ENCODE results near the gene ERGIC1. TPM values are rescaled to one million over a fixed set of nuclear protein-coding genes. Genes with fewer than 3 reads are reported as not detected.

The ERGIC1 gene
- total RNA-seq, 1 donor from 2014 or later = 79.4 TPM

DNA sequence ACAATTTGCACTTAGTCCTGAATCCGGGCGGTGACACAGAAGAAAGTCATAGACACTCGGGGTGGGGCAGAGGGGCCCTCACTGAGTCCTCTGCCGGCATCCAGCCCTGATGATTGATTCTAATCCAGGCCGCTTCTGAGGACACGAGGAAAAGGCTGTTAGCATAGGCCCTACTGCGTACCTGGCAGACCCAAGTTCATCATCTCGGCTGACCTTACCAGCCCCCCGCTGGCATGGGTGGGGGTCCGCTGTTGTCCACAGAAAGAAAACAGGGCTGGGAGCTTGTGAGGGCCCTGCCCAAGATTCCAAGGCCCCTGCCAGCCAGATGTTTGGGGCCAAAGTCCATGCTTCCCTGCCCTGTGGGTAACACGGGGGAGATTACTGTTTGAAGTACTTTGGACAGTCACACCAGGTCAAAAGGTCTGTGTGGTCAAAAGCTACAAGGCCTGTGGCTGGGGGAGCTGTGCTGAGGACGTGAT is 24.5 kb downstream of the ERGIC1 start:
- H3K9me3 ChIP-seq (replicated peaks) = no peaks in the 10 kb centered on the region
- peaks cover 94% of the 10 kb centered on the region for H3K4me1 ChIP-seq
- no peak overlapping the region for H3K4me3 ChIP-seq
- TF ChIP-seq, protein P1, sequence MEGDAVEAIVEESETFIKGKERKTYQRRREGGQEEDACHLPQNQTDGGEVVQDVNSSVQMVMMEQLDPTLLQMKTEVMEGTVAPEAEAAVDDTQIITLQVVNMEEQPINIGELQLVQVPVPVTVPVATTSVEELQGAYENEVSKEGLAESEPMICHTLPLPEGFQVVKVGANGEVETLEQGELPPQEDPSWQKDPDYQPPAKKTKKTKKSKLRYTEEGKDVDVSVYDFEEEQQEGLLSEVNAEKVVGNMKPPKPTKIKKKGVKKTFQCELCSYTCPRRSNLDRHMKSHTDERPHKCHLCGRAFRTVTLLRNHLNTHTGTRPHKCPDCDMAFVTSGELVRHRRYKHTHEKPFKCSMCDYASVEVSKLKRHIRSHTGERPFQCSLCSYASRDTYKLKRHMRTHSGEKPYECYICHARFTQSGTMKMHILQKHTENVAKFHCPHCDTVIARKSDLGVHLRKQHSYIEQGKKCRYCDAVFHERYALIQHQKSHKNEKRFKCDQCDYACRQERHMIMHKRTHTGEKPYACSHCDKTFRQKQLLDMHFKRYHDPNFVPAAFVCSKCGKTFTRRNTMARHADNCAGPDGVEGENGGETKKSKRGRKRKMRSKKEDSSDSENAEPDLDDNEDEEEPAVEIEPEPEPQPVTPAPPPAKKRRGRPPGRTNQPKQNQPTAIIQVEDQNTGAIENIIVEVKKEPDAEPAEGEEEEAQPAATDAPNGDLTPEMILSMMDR (IDR thresholded peaks at IDR 0.05; ENCODE audit: borderline replicate concordance) = no peak
- no peak for DNase-seq
- intact Hi-C loops (cut with micrococcal nuclease) = loop anchor here (10.0 kb wide), 1 partner anchor 46 kb away; no protein-coding TSS in a partner anchor
- H3K27me3 ChIP-seq (ENCODE audit: low read depth) = no peaks in the 10 kb centered on the region
- peak overlapping the region; percentile 96 for H3K27ac ChIP-seq (replicated peaks)
- no peaks in the 10 kb centered on the region for H3K36me3 ChIP-seq

DNA sequence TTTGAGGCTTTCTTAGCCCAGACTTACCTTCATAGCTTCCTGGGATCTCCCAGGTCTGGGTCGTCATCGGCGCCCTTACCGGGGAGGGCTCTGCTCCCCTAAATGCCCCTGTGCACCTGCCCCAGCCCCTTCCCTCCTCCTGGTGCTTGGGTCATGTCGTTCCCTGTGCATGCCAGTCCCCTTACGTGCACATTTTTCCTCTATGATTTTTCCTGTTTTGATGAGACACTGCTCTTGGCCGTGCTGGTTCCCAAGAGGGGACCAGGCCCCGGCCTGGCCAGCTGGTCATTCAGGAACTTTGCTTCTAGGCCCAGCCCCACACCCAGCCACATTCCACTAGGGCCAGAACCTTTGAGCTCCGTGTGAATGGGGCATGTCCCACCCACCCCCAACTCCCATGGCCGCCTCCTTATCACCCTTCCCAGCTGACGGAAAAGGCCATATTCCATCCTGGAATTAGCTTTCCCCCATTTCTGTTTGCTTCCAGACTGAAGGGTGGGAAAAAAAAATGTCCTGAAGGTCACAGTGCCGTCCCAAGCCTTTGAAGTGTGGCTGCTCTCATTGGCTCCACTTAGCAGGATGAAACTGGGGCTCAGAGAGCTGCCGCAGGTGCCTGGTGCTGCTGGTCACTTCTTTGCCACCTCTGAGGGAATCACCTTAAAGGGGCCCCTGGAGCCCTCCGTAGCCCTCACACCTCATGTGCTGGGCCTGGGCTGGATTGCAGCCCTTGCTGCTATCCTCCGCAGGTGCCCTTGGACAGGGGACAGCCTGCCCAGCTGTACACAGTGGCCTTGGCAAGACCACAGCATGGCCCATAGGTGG is 25.1 kb downstream of the ERGIC1 start:
- Histone ChIP-seq H3K4me1 (peaks cover 89% of the 10 kb centered on the region), H3K9me3 (replicated peaks) (no peaks in the 10 kb centered on the region), H3K27ac (replicated peaks) (peak overlapping the region; percentile 96), H3K36me3 (no peaks in the 10 kb centered on the region), H3K27me3 (ENCODE audit: low read depth) (no peaks in the 10 kb centered on the region), H3K4me3 (peak overlapping the region; percentile 49)
- TF ChIP-seq, protein P1 (IDR thresholded peaks at IDR 0.05; ENCODE audit: borderline replicate concordance) = no peak
- peak; percentile 87 for DNase-seq
- intact Hi-C loops (cut with micrococcal nuclease) = loop anchor here (10.0 kb wide), 1 partner anchor 46 kb away; no protein-coding TSS in a partner anchor

DNA sequence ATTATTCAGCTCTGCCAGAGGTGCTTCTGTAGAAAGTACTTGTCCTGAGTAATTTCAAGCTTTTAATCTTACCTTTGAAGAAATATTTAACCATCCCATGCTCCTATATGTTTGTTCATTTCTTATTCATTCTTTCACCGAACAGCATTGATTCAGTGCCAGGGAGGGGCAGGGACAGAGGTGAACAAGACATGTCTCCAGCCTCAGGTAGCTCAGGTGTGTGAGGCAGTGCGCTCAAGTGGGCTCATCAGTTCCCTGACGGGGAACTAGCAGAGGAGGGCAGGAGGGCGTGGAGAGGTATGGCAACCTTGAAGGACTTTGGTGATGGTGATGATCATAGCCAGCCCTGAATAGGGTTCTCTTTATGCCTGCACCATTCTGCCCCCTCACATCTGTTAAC is 25.9 kb downstream of the ERGIC1 start:
- TF ChIP-seq, protein P1 (IDR thresholded peaks at IDR 0.05; ENCODE audit: borderline replicate concordance) = no peak
- Histone ChIP-seq H3K4me1 (peaks cover 89% of the 10 kb centered on the region), H3K9me3 (replicated peaks) (no peaks in the 10 kb centered on the region), H3K27me3 (ENCODE audit: low read depth) (no peaks in the 10 kb centered on the region), H3K27ac (replicated peaks) (peak overlapping the region; percentile 96), H3K36me3 (no peaks in the 10 kb centered on the region), H3K4me3 (peak overlapping the region; percentile 49)
- intact Hi-C loops (cut with micrococcal nuclease) = loop anchor here (10.0 kb wide), 1 partner anchor 45 kb away; no protein-coding TSS in a partner anchor
- no peak for DNase-seq

DNA sequence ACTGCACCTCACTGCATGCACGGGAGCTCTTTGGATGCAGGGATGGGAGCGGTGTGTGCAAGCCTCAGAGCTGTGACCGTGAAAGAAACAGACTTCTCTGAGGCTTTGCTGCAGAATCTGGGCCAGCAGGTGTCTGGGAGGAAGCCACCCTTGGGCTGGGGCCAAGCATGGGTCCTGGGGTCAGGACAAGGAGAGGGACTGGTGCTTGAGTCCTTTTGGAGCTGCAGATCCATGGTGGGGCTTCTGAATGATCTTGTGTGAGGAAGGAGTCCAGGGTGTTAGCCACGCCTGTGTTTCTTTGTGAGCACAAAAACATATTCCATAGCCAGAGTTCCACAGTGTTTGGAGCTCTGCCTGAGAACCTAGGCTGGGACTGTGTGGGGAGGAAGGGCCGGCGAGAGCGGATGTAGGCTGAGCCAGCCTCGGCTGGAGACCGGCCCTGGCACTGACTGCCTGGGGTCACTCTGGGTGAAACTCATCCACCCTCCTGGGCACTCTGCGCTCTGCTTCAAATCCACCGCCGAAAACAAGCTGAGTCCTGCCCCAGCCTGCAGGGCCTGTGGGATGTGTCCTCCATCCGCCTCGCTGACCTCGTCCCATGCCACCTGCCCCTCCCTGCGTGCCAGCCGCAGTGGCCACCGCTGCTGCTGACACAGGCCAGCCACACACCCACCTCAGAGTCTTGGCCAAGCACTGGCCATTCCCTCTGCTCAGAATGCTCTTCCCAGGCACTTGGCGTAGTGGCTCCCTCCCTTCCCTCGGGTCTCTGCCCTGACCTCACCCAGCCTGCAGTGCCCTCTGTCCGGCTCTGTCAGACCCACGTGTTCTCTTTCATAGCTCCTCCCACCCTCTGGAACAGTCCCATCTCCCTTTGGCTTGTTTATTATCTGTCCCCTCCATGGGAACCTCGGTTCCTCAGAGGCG is 26.7 kb downstream of the ERGIC1 start:
- Histone ChIP-seq H3K27me3 (ENCODE audit: low read depth) (no peaks in the 10 kb centered on the region), H3K27ac (replicated peaks) (peak overlapping the region; percentile 96), H3K4me3 (peak overlapping the region; percentile 49), H3K9me3 (replicated peaks) (no peaks in the 10 kb centered on the region), H3K36me3 (no peaks in the 10 kb centered on the region), H3K4me1 (peaks cover 89% of the 10 kb centered on the region)
- intact Hi-C loops (cut with micrococcal nuclease) = no loop called here
- DNase-seq = peak; percentile 90
- TF ChIP-seq, protein P1 (IDR thresholded peaks at IDR 0.05; ENCODE audit: borderline replicate concordance) = peak; percentile 6

DNA sequence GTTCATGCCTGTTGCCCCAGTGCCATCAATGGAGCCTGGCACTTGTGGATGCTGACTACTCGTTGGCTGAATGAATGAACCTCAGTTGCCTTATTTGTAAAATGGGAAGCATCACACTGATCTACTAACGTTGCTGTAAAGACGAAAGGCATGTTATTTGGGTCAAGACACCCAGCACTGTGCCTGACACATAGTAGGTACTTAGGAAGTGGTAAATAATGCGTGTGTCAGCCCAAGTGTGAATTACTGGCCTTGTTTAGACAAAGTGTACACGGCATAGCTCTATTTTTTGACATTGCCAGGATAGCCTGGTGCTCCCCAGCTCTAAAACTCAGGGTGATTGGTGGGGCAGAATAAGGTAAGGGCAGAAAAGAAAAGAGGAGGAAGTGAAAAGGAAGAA is 27.4 kb downstream of the ERGIC1 start:
- intact Hi-C loops (cut with micrococcal nuclease) = no loop called here
- DNase-seq = no peak
- Histone ChIP-seq H3K27me3 (ENCODE audit: low read depth) (no peaks in the 10 kb centered on the region), H3K4me1 (peaks cover 89% of the 10 kb centered on the region), H3K4me3 (peak overlapping the region; percentile 49), H3K36me3 (no peaks in the 10 kb centered on the region), H3K9me3 (replicated peaks) (no peaks in the 10 kb centered on the region), H3K27ac (replicated peaks) (peak overlapping the region; percentile 96)
- TF ChIP-seq, protein P1 (IDR thresholded peaks at IDR 0.05; ENCODE audit: borderline replicate concordance) = no peak

Data from left ventricle myocardium inferior (tissue), 1 donor.